ENCODE results near the gene SLC27A2.

- TF ChIP-seq, protein P1, sequence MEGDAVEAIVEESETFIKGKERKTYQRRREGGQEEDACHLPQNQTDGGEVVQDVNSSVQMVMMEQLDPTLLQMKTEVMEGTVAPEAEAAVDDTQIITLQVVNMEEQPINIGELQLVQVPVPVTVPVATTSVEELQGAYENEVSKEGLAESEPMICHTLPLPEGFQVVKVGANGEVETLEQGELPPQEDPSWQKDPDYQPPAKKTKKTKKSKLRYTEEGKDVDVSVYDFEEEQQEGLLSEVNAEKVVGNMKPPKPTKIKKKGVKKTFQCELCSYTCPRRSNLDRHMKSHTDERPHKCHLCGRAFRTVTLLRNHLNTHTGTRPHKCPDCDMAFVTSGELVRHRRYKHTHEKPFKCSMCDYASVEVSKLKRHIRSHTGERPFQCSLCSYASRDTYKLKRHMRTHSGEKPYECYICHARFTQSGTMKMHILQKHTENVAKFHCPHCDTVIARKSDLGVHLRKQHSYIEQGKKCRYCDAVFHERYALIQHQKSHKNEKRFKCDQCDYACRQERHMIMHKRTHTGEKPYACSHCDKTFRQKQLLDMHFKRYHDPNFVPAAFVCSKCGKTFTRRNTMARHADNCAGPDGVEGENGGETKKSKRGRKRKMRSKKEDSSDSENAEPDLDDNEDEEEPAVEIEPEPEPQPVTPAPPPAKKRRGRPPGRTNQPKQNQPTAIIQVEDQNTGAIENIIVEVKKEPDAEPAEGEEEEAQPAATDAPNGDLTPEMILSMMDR (IDR thresholded peaks at IDR 0.05): no peak
- no peak for TF ChIP-seq EZH2 (IDR thresholded peaks at IDR 0.05)
These were observed 27.8 kb downstream of the SLC27A2 start for GRCh38 chr15:50209809-50210208.

Data from neural progenitor cell (in vitro differentiated cells).